GM19467 (cell line): ENCODE results near the gene PLEKHA6.

ENCODE experiments used
- ATAC-seq: cut with Tn5 transposase; IDR thresholded peaks from one replicate; pipeline ENCODE4 v1.9.1; 2021; ENCODE audit warnings: mild to moderate bottlenecking, moderate library complexity; ENCODE audit not compliant: unreplicated experiment

The PLEKHA6 gene

GRCh38 chr1:204356997-204357396 is 2.7 kb downstream of the PLEKHA6 start:
- no peak for ATAC-seq

DNA sequence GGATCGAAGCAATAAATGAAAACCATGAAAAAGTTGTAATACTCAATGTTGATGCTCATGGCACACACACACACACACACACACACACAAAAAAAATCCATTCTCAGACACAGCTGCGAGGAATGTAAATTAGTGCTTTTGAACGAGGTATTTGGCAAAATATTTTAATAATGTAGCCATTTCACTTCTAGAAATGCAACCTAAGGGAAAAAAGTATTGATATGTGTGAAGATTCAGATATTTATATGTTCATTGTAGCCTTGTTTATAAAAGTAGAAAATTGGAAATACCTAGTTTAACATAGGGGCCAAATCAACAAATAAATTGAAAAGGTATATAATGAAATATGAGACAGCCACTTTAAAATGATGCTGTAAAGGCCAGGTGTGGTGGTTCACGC is 3.8 kb downstream of the PLEKHA6 start:
- ATAC-seq: no peak

- no peak for ATAC-seq
Observed at GRCh38 chr1:204354579-204354978, 5.2 kb downstream of the PLEKHA6 start.

DNA sequence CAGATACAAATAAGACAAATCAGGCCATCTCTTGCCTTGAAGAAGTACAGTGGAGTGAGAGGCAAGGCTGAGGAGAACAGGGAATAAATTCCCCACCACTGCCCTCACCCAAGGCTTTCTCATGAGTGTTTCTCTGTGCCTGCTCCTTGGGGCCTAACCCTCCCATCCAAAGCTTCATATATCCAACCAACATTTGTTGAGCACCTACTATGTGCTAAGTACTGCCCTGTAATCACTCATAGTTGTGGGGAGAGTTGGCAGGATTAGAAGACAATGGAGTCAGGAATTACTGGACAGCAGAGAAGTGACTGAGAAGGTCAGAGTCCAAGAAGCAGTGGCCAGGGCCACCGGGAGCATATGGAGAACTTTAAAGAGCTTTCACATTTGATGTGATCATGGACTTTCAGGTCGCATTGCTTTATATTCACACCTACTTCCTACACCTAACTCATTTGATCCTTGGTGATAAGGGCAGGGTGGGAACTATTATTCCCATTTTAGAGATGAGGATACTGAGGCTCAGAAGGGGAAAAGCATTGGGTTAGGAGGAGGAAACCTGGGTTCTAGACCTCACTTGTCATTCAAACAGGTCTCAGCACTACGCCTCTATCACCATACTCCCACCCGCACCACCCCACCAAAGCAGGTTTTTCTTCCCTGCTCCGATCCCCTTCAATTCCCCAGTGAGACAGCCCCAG is 6.4 kb downstream of the PLEKHA6 start:
- no peak for ATAC-seq

GRCh38 chr1:204350857-204351573 is 8.7 kb downstream of the PLEKHA6 start:
- no peak for ATAC-seq

DNA sequence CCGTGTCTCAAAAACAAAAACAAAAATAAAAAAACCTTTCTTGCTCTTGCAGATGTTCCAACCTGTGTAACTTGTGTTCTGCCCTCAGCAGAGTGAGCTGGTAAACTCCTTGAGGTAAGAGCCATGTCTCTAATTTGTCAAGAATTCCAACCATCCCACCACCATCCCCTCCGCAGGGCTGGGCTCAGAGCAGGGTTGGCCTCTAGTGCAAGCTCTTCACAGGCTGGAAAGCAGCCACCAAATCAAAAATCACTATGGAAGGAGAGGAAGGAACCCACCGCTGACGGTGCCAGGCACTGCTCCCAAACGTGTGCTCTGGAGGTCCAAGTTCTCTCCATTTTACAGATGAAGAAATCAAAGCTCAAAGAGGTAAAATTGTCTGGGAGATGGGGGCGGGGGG is 9.4 kb downstream of the PLEKHA6 start:
- ATAC-seq: no peak

- ATAC-seq: no peak
Observed at GRCh38 chr1:204349602-204350001, 10.1 kb downstream of the PLEKHA6 start.

GRCh38 chr1:204348722-204349121 is 11.0 kb downstream of the PLEKHA6 start:
- ATAC-seq: no peak

GRCh38 chr1:204348242-204348641 is 11.5 kb downstream of the PLEKHA6 start:
- no peak for ATAC-seq

DNA sequence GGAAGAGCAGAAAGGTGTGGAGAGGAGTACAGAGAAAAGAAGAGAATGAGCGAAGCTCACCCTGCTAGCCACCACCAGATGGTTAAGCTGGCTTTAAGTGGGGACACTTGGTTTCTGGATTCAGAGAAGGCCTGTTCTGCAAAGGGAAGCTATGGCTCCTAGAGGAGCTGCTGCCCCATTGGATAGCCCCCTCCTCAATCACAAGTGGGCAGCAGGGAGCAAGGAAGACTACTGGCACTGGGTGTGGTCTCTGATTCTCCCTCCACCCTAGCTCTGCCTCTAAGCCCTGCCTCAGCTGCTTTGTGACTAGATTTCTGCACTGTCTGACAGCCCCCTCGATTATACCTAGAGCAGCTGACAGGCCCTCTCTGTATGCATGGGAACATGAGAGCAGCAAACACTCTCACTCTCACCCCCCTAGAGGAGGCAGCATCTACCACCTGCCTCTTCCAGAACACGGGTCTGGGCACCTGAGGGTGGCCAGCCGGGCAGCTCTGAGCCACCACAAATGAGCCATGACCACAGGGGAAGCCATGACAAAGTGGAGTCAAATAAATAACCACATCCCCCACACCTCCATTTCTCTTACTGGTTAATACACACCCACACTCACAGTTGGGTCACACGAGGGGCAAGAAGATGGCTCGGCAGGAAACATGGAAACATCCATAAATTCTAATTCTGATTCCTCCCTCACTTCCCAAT is 13.6 kb downstream of the PLEKHA6 start:
- ATAC-seq: no peak

- no peak for ATAC-seq
Observed at GRCh38 chr1:204345438-204345841, 14.3 kb downstream of the PLEKHA6 start.

DNA sequence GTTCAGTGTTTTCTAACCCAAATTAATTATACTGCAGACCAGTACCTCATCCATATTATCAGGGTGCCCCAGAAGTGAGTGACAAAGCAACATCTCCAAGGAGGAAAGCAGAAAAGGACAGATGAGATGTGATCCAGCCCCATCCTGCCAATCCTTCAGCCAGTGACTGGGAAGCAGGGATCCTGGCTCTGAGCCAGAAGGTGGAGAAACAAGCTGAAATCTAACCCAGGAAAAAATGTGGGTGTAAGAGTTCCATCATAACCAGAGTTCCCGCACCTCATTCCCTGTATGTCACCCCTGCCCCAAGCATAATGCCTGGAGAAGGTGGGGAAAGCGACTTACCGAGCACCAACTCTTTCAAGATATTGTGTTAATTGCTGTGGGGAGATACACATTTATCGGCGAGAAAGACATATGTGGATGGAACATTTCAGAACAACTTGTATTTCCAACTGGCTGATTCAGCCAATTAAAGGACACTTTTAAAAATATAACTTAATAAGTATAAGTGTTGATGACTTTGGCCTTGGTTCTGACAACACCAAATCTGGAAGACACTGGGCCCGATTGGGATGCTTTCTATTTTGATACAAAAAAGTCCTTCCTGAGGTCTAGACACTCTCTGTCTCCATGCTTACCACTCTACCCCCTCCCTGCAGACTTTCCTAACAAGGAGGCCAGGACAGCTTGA is 14.9 kb downstream of the PLEKHA6 start:
- no peak for ATAC-seq

- no peak for ATAC-seq
Observed at GRCh38 chr1:204343802-204344201, 15.9 kb downstream of the PLEKHA6 start.

- ATAC-seq: no peak
Observed at GRCh38 chr1:204343247-204343646, 16.5 kb downstream of the PLEKHA6 start.

DNA sequence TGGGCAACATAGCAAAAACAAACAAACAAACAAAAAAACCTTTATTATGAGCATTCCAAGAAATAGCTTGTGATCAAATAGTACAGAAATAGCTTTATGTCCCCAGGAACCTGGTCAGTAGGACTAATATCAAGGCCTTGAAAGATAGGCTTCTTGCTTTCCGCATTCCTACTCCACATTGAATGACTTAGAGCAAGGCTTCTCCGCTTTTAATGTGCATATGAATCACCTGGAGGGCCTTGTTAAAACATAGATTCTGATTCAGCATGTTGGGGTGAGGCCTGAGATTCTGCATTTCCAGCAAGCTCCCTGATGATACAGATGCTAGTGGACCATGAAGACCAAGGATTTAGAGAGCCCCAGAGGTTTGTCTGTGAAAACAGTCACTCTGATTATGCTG is 17.4 kb downstream of the PLEKHA6 start:
- no peak for ATAC-seq

GRCh38 chr1:204341380-204341779 is 18.3 kb downstream of the PLEKHA6 start:
- no peak for ATAC-seq

GRCh38 chr1:204340081-204340889 is 19.4 kb downstream of the PLEKHA6 start:
- ATAC-seq: no peak

GRCh38 chr1:204339541-204339940 is 20.2 kb downstream of the PLEKHA6 start:
- no peak for ATAC-seq

GRCh38 chr1:204338997-204339396 is 20.7 kb downstream of the PLEKHA6 start:
- no peak for ATAC-seq

GRCh38 chr1:204338360-204338759 is 21.4 kb downstream of the PLEKHA6 start:
- ATAC-seq: no peak

GRCh38 chr1:204337583-204337982 is 22.1 kb downstream of the PLEKHA6 start:
- ATAC-seq: no peak
